HEK293T (cell line): Measurements from ENCODE around the gene DIAPH1.

Experiments
- CTCF ChIA-PET: fragments of 350-600 bp; formaldehyde crosslinking; extraction: SDS; loops from one replicate; lab custom pipeline; 2021; ENCODE audit warnings: antibody characterized with exemption, inconsistent platforms; lab: Yijun Ruan, JAX
- POLR2A ChIA-PET: fragments of 350-600 bp; formaldehyde crosslinking; extraction: SDS; loops from one replicate; lab custom pipeline; 2020; ENCODE audit warnings: antibody characterized with exemption, inconsistent platforms; lab: Yijun Ruan, JAX
- DNase-seq: peaks from one replicate; pipeline ENCODE4 v3.0.0; 2012; ENCODE audit warnings: mixed read lengths; ENCODE audit errors: extremely low spot score
- ARNT ChIP-seq: fragments of 450-650 bp; IDR thresholded peaks from 2 replicates; pipeline ENCODE4 v1.6.1; 2017; ENCODE audit warnings: mild to moderate bottlenecking
- BHLHE40 ChIP-seq: fragments of 450-650 bp; IDR thresholded peaks from 2 replicates; pipeline ENCODE4 v1.6.1; 2016; ENCODE audit warnings: mild to moderate bottlenecking, moderate library complexity, borderline replicate concordance
- CTBP1 ChIP-seq: fragments of 450-650 bp; IDR thresholded peaks from 2 replicates; pipeline ENCODE4 v1.6.1; 2016; ENCODE audit warnings: borderline replicate concordance
- ELF4 ChIP-seq: fragments of 450-650 bp; IDR thresholded peaks from 2 replicates; pipeline ENCODE4 v1.6.1; 2017; ENCODE audit warnings: antibody characterized with exemption
- FOXA1 ChIP-seq: fragments of 450-650 bp; IDR thresholded peaks from 2 replicates; pipeline ENCODE4 v1.6.1; 2016; ENCODE audit warnings: mild to moderate bottlenecking
- FOXK2 ChIP-seq: fragments of 450-650 bp; IDR thresholded peaks from 2 replicates; pipeline ENCODE4 v1.6.1; 2016; ENCODE audit warnings: mild to moderate bottlenecking
- FOXM1 ChIP-seq: fragments of 450-650 bp; IDR thresholded peaks from 2 replicates; pipeline ENCODE4 v1.6.1; 2017; ENCODE audit warnings: mild to moderate bottlenecking, borderline replicate concordance
- HDGF ChIP-seq: fragments of 450-650 bp; IDR thresholded peaks from 2 replicates; pipeline ENCODE4 v1.6.1; 2017; ENCODE audit warnings: antibody characterized with exemption, borderline replicate concordance
- L3MBTL2 ChIP-seq: fragments of 450-650 bp; conservative IDR thresholded peaks from 2 replicates; pipeline ENCODE4 v1.6.1; 2016; ENCODE audit warnings: mild to moderate bottlenecking
- LEF1 ChIP-seq: fragments of 450-650 bp; IDR thresholded peaks from 2 replicates; pipeline ENCODE4 v1.6.1; 2017; ENCODE audit warnings: mild to moderate bottlenecking, borderline replicate concordance
- NFRKB ChIP-seq: fragments of 450-650 bp; IDR thresholded peaks from 2 replicates; pipeline ENCODE4 v1.6.1; 2016; ENCODE audit warnings: mild to moderate bottlenecking, moderate library complexity
- SP1 ChIP-seq: fragments of 450-650 bp; IDR thresholded peaks from 2 replicates; pipeline ENCODE4 v1.6.1; 2017
- SUZ12 ChIP-seq: fragments of 450-650 bp; IDR thresholded peaks from 2 replicates; pipeline ENCODE4 v1.6.1; 2016; ENCODE audit warnings: mild to moderate bottlenecking
- TARDBP ChIP-seq: fragments of 450-650 bp; IDR thresholded peaks from 2 replicates; pipeline ENCODE4 v1.6.1; 2016
- ZNF384 ChIP-seq: fragments of 450-650 bp; IDR thresholded peaks from 2 replicates; pipeline ENCODE4 v1.6.1; 2016
- TF ChIP-seq, protein P1 (sequence below): fragments of 450-650 bp; IDR thresholded peaks from 2 replicates; pipeline ENCODE4 v1.6.1; 2016

DIAPH1 gene

DNA sequence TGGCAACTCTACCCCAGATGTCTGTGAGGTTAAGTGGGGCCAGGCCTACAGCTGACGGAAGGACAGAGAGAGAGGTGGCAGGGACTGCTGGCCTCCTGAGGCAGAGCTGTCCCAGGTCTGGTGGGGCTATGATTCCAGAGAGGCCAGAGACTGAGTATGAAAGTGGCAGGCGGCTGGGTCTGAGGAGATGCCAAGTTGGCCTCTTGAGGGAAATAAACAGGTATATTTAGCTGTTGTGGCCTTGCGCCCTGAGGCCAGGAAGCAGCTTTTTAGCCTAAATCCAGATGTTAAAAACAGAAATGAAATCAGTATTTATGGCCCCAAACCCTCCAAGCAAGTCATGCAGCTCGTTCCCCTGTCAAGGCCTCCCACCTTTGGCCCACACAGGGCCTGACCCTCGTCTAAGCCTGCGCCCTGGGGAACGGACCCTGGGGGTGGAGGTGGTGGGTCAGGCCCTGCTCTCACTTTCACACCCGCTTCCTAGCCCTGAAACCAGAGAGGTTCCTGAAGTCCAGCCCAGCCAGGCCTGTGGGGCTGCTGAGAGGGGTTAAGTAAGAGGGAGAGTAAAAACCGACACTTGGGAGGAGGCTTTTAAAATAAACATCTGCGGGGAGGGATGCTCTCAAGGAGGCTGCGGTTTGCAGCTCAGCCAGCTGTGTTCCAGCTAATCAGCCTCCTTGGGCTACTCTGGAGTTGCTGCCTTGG, 111.3 kb downstream of the DIAPH1 start:
- TF ChIP-seq SP1 = no peak
- no peak for TF ChIP-seq ELF4
- TF ChIP-seq NFRKB = no peak
- no peak for TF ChIP-seq BHLHE40
- TF ChIP-seq SUZ12 = no peak
- TF ChIP-seq, protein P1, sequence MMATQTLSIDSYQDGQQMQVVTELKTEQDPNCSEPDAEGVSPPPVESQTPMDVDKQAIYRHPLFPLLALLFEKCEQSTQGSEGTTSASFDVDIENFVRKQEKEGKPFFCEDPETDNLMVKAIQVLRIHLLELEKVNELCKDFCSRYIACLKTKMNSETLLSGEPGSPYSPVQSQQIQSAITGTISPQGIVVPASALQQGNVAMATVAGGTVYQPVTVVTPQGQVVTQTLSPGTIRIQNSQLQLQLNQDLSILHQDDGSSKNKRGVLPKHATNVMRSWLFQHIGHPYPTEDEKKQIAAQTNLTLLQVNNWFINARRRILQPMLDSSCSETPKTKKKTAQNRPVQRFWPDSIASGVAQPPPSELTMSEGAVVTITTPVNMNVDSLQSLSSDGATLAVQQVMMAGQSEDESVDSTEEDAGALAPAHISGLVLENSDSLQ = no peak
- no peak for TF ChIP-seq LEF1
- TF ChIP-seq FOXK2 = no peak
- no peak for TF ChIP-seq ZNF384
- no peak for TF ChIP-seq FOXM1
- no peak for TF ChIP-seq TARDBP
- no peak for TF ChIP-seq FOXA1
- no peak for TF ChIP-seq CTBP1
- no peak for TF ChIP-seq HDGF
- no peak for TF ChIP-seq ARNT
- no peak for TF ChIP-seq L3MBTL2
- DNase-seq = no peak
- CTCF ChIA-PET = interaction anchor here (0.6 to 1.8 kb wide), 7 partner anchors 11 to 284 kb away, joined by 3 to 5 read pairs (median 3); partner anchors contain the start of genes PCDHB14 and PCDHGC3
- POLR2A ChIA-PET = interaction anchor here (0.7 kb wide), 1 partner anchor 187 kb away, joined by 3 read pairs; the partner anchor contains the start of gene TAF7

DNA sequence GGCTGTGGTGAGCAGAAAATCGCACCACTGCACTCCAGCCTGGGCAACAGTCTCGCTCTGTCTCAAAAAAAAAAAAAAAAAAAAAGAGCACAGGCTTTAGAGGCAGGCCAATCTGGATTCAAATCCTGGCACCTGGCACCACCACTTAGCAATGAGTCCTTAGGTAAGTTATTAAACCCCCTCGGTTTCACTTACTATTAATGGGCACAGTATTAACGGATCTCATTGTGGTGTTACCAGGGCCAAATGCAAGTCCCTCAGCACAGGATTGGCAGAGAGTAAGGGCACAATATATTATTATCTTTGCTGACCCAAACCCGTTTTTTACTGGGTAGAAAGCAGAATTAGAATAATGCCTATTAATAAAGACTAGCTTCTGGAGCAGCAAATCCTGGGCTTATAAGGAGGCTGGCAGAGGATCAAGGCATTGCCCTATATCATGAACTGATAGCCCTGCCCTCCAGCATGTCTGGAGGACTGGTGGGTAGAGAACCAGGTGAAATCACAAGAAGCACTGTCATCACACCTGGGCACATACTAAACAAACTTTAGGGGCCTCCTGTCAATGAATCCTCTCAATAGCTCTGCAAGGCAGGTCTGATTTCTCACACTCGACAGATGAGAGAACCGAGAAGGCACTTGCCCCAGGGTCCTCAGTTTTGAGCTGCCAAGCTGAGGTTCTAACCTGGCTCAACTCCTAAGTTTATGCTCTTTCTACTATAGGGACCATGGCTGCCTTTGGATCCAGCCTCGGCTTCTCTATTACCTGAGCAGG, 112.2 kb downstream of the DIAPH1 start:
- TF ChIP-seq L3MBTL2 (no peak), CTBP1 (no peak), LEF1 (no peak), HDGF (no peak), FOXM1 (no peak), TARDBP (no peak), SP1 (no peak), NFRKB (no peak), ARNT (no peak), ZNF384 (no peak), FOXK2 (no peak), BHLHE40 (no peak), ELF4 (no peak), FOXA1 (no peak)
- TF ChIP-seq, protein P1 = no peak
- CTCF ChIA-PET = interaction anchor here (0.6 to 1.8 kb wide), 5 partner anchors 12 to 283 kb away, joined by 3 to 5 read pairs (median 4); partner anchors contain the start of genes PCDHB14 and PCDHGC3
- POLR2A ChIA-PET = no interaction called here
- no peak for DNase-seq

DNA sequence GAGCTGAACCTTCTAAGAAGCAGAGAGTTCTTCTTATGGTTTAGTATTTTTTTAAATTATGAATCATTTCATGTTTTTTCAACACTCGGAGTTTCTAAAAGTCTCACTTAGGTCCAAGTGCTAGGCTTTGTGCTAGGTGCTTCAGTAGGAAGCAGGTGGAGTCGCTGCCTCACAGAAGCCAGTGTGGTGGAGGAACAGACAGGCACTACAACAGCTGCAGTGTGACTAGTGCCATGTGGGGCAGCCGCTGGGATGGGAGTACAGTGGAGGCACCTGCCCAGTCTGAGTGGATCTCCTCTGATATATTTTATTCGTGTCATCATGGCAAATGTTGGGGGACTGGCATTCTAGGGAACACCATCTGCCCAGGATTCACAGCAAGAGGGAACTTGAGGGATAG, 114.6 kb downstream of the DIAPH1 start:
- ChIA-PET CTCF (no interaction called here), POLR2A (no interaction called here)
- DNase-seq = no peak
- TF ChIP-seq NFRKB (no peak), L3MBTL2 (no peak), ARNT (no peak), ELF4 (no peak), FOXK2 (no peak), LEF1 (no peak), SP1 (no peak), CTBP1 (no peak), ZNF384 (no peak)

DNA sequence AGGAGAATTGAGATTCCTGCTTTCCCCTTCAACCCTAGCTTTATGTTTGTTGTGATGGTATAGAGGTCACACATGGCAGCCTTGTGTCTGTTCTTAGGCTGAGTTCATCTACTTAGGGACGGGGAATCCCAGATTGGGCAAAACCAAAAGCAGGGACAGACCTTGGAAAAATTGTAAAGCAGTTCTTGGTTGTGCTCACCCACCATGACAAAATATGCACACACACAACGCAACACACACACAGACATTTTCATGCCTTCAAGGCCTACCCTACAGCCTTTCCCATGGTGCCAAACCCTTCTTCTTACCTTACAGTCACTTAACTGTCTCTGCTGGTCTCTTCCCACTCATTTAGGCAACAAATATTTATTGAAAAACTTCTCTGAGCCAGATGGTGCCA, 115.1 kb downstream of the DIAPH1 start:
- DNase-seq = no peak
- CTCF ChIA-PET = no interaction called here
- TF ChIP-seq LEF1 (no peak), NFRKB (no peak), TARDBP (no peak), ELF4 (no peak), FOXK2 (no peak), BHLHE40 (no peak), SUZ12 (no peak), ARNT (no peak), HDGF (no peak)
- TF ChIP-seq, protein P1 = no peak
- POLR2A ChIA-PET = no interaction called here

DNA sequence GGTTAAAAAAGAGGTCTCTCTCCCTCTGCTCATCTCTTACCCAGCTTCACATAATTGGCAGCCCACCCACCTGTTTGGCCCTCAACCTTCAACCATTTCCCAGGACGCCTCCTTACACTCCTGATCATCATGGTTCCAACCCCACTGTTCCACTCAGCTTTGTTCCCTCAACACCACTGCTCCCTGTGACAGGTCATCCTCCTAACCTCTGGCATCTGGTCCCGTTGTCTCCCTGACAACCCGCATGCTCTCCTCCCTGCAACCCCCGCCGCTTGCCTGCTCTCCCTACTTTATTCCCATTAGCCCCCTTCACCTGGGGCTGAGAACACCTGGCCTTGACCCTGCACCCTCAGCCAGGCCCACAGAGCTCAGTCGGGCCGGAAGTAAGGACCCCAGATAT, 117.0 kb downstream of the DIAPH1 start:
- TF ChIP-seq SP1 (no peak), NFRKB (no peak), L3MBTL2 (no peak), TARDBP (no peak)
- no peak for DNase-seq
- POLR2A ChIA-PET = no interaction called here
- CTCF ChIA-PET = no interaction called here

DNA sequence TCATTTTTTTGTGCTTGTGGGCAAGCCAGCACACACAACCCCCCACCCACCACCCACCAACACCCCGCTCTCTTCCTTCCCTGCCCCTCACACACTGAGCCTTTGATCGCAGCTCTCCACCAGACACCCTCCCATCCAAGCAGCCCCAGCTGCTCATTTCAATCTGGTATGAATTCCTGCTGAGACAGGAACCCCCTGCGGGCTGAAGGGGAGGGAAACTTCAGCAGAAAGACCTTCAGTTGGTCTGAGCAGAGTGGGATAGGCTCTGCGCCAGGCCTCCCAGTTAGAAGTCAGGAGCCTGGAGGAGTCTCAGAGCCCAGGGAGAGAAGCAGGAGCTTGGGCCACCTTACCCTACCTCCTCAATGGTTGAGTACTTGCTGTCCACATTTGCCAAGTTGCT, 122.8 kb downstream of the DIAPH1 start:
- CTCF ChIA-PET = no interaction called here
- DNase-seq = no peak
- TF ChIP-seq NFRKB = no peak
- TF ChIP-seq FOXK2 = no peak
- TF ChIP-seq SUZ12 = no peak
- no peak for TF ChIP-seq L3MBTL2
- TF ChIP-seq HDGF = no peak
- no peak for TF ChIP-seq FOXA1
- TF ChIP-seq FOXM1 = no peak
- no peak for TF ChIP-seq LEF1
- TF ChIP-seq ARNT = no peak
- TF ChIP-seq SP1 = no peak
- no peak for TF ChIP-seq CTBP1
- TF ChIP-seq, protein P1 = no peak
- TF ChIP-seq ZNF384 = no peak
- TF ChIP-seq TARDBP = no peak
- no peak for TF ChIP-seq ELF4
- POLR2A ChIA-PET = no interaction called here
